Loucy (cell line): ENCODE data around the gene RP9.

Experiments used
- H2AFZ ChIP-seq: fragments of 200-600 bp; sonication (generic); 2 replicates; pipeline ENCODE4 v1.6.0; 2016; ENCODE audit warnings: antibody characterized with exemption, mild to moderate bottlenecking, low read length, moderate library complexity
- H3F3A ChIP-seq: fragments of 200-600 bp; 2 replicates; pipeline ENCODE4 v1.6.0; 2016; ENCODE audit warnings: antibody characterized with exemption, low read depth, mild to moderate bottlenecking
- H3K27me3 ChIP-seq: fragments of 200-600 bp; sonication (generic); 2 replicates; pipeline ENCODE4 v1.6.1; 2014; ENCODE audit warnings: low read length, mild to moderate bottlenecking; ENCODE audit not compliant: insufficient read depth, poor library complexity, severe bottlenecking
- H3K36me3 ChIP-seq: fragments of 200-600 bp; sonication (generic); 2 replicates; pipeline ENCODE4 v1.6.1; 2016; ENCODE audit warnings: low read length; ENCODE audit not compliant: insufficient read depth
- H3K4me1 ChIP-seq: fragments of 200-600 bp; sonication (generic); 2 replicates; pipeline ENCODE4 v1.5.1; 2014; ENCODE audit warnings: low read length, mild to moderate bottlenecking; ENCODE audit not compliant: insufficient read depth, poor library complexity, severe bottlenecking
- H3K4me2 ChIP-seq: fragments of 200-600 bp; sonication (generic); 2 replicates; pipeline ENCODE4 v1.6.0; 2014; ENCODE audit warnings: antibody characterized with exemption, low read length, low read depth, mild to moderate bottlenecking; ENCODE audit not compliant: poor library complexity, severe bottlenecking
- H3K4me3 ChIP-seq: fragments of 200-600 bp; sonication (generic); 2 replicates; pipeline ENCODE4 v1.5.1; 2014; ENCODE audit warnings: low read length, mild to moderate bottlenecking, mixed read lengths; ENCODE audit not compliant: poor library complexity, severe bottlenecking
- H3K79me2 ChIP-seq: fragments of 200-600 bp; sonication (generic); 2 replicates; pipeline ENCODE4 v1.6.1; 2014; ENCODE audit warnings: low read length; ENCODE audit not compliant: insufficient read depth
- H3K9ac ChIP-seq: fragments of 200-600 bp; sonication (generic); 2 replicates; pipeline ENCODE4 v1.6.0; 2014; ENCODE audit warnings: mild to moderate bottlenecking, low read depth, low read length, moderate library complexity; ENCODE audit not compliant: poor library complexity, severe bottlenecking
- H3K9me2 ChIP-seq: fragments of 200-600 bp; sonication (generic); replicated peaks from 2 replicates; pipeline ENCODE4 v1.6.1; 2016; ENCODE audit warnings: low read depth, low read length, mixed read lengths
- H3K9me3 ChIP-seq: fragments of 200-600 bp; sonication (generic); 2 replicates; pipeline ENCODE4 v1.6.1; 2014; ENCODE audit warnings: mild to moderate bottlenecking, antibody characterized with exemption, low read length, low read depth; ENCODE audit not compliant: insufficient read depth
- H4K20me1 ChIP-seq: fragments of 200-600 bp; sonication (generic); 2 replicates; pipeline ENCODE4 v1.6.0; 2014; ENCODE audit warnings: antibody characterized with exemption, low read length, mild to moderate bottlenecking; ENCODE audit not compliant: insufficient read depth, poor library complexity, severe bottlenecking
- CTCF ChIP-seq: fragments of 200-600 bp; sonication (generic); conservative IDR thresholded peaks from 2 replicates; pipeline ENCODE4 v1.5.1; 2014; ENCODE audit warnings: mild to moderate bottlenecking, antibody characterized with exemption, low read length
- EZH2phosphoT487 ChIP-seq: fragments of 200-600 bp; IDR thresholded peaks from 2 replicates; pipeline ENCODE4 v1.6.1; 2018; ENCODE audit warnings: antibody characterized with exemption, mild to moderate bottlenecking, moderate library complexity, borderline replicate concordance

The RP9 gene

GRCh38 chr7:33087858-33088257 lies 21.3 kb downstream of the RP9 start:
- no peaks in the 10 kb centered on the region for H3K79me2 ChIP-seq
- no peak for TF ChIP-seq EZH2phosphoT487
- TF ChIP-seq CTCF = no peak
- H3K36me3 ChIP-seq = peaks cover under 1% of the 10 kb centered on the region; the same call in 1 of the 2 replicates
- no peaks in the 10 kb centered on the region; the same call in 1 of the 2 replicates for H3K9me3 ChIP-seq
- no peaks in the 10 kb centered on the region for H3K9me2 ChIP-seq
- no peaks in the 10 kb centered on the region for H3K4me1 ChIP-seq
- H2AFZ ChIP-seq = no peak overlapping the region
- H3K27me3 ChIP-seq = no peaks in the 10 kb centered on the region
- no peaks in the 10 kb centered on the region for H3F3A ChIP-seq
- H3K9ac ChIP-seq = no peak overlapping the region
- H3K4me3 ChIP-seq = no peak overlapping the region
- no peak overlapping the region for H3K4me2 ChIP-seq
- H4K20me1 ChIP-seq = no peaks in the 10 kb centered on the region

- H3K9ac ChIP-seq = no peak overlapping the region
- H3K4me2 ChIP-seq = no peak overlapping the region
- H3K4me3 ChIP-seq = no peak overlapping the region
- TF ChIP-seq EZH2phosphoT487 (no peak), CTCF (no peak)
- H3K79me2 ChIP-seq = no peaks in the 10 kb centered on the region
- no peaks in the 10 kb centered on the region; the same call in 1 of the 2 replicates for H3K9me3 ChIP-seq
- H3K27me3 ChIP-seq = no peaks in the 10 kb centered on the region
- H2AFZ ChIP-seq = no peak overlapping the region
- H3K9me2 ChIP-seq = no peaks in the 10 kb centered on the region
- no peaks in the 10 kb centered on the region for H3K4me1 ChIP-seq
- H4K20me1 ChIP-seq = no peaks in the 10 kb centered on the region
- H3F3A ChIP-seq = no peaks in the 10 kb centered on the region
- no peaks in the 10 kb centered on the region; the same call in 1 of the 2 replicates for H3K36me3 ChIP-seq
Observed at GRCh38 chr7:33087356-33087755, 21.8 kb downstream of the RP9 start.

GRCh38 chr7:33079763-33080690 lies 29.2 kb downstream of the RP9 start:
- Histone ChIP-seq H3K36me3 (no peaks in the 10 kb centered on the region), H3K9me3 (no peaks in the 10 kb centered on the region), H3F3A (no peaks in the 10 kb centered on the region), H3K4me2 (no peak overlapping the region), H3K4me1 (peaks cover 26% of the 10 kb centered on the region), H2AFZ (no peak overlapping the region), H3K9me2 (no peaks in the 10 kb centered on the region), H3K4me3 (no peak overlapping the region), H3K9ac (no peak overlapping the region), H3K27me3 (no peaks in the 10 kb centered on the region), H3K79me2 (no peaks in the 10 kb centered on the region), H4K20me1 (no peaks in the 10 kb centered on the region)
- TF ChIP-seq CTCF = no peak
- TF ChIP-seq EZH2phosphoT487 = no peak
